ENCODE results near the gene TBC1D9.
A peak's percentile ranks its signal among the peaks of the same experiment; 100 is the strongest.

The TBC1D9 gene

DNA sequence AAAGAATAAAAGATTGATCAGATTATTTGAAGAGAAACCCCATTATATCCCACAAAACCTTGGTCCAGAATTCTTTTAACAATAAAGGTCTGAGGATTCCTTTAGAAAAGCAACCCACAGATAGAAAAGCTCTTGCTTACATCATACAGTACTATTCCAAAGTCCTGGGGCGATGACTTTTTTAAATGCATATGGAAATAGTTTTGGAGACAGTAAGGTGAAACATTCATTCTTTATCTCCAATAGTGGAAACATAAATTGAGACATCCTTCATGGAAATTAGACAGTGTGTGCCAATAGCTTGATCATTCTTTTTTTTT is 101.7 kb downstream of the TBC1D9 start:
- in situ Hi-C loops (cut with MboI; ENCODE audit: low sequenced_read_pairs), result no loop called here

DNA sequence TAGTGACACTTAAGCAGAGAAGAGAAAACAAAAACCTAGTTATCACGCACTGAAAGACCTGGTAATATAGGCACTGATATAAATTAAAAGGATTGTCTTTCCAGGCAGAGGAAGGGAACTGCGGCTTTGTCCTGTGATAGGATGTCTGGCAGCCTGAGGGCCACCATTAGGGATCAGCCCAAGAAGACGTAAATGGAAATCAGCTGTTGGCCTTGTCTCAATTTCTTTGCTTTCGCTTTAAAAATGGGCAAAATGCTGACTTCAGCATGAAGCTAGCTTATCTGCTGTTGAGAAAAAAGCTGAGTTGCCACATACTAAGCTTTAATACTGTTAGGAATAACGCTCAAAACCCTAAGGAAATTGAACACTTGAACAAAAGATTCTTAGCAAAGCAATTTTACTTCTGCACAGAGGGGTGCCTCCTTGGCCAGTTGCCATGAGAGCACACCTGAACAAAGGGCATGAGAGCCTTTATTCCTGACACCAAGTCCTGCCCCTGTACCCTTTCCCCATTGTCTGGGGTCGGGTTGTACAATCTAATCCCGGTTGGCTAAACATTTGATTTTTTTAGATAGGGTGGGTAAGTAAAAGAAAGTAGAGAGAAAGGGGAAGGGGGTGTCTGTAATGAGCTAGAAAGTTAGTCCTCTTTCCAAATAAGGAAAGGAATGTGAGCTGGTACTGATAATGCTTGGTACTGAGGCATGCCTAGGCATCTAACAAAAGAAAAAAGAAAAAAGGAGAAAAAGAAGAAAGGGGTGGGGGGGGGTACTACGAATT is 102.3 kb downstream of the TBC1D9 start:
- no peaks in the 10 kb centered on the region for H3K27me3 ChIP-seq (ENCODE audit: low read depth)
- no peak overlapping the region for H3K4me3 ChIP-seq
- DNase-seq (ENCODE audit: low spot score in 2 of 2), result peak; percentile 20 to 42
- no peaks in the 10 kb centered on the region for H3K9me3 ChIP-seq
- H3K4me1 ChIP-seq, result peaks cover 15% of the 10 kb centered on the region
- in situ Hi-C loops (cut with MboI; ENCODE audit: low sequenced_read_pairs), result no loop called here
- H3K36me3 ChIP-seq (replicated peaks), result peaks cover 45% of the 10 kb centered on the region

More for the DNA sequence above, 101.7 kb downstream of the TBC1D9 start:
- Histone ChIP-seq H3K4me3 (no peak overlapping the region), H3K36me3 (replicated peaks) (peaks cover 50% of the 10 kb centered on the region), H3K9me3 (no peaks in the 10 kb centered on the region), H3K4me1 (peaks cover 21% of the 10 kb centered on the region), H3K27me3 (ENCODE audit: low read depth) (no peaks in the 10 kb centered on the region)
- DNase-seq (ENCODE audit: low spot score in 2 of 2), result peak in 1 of 2 experiments; percentile 70

DNA sequence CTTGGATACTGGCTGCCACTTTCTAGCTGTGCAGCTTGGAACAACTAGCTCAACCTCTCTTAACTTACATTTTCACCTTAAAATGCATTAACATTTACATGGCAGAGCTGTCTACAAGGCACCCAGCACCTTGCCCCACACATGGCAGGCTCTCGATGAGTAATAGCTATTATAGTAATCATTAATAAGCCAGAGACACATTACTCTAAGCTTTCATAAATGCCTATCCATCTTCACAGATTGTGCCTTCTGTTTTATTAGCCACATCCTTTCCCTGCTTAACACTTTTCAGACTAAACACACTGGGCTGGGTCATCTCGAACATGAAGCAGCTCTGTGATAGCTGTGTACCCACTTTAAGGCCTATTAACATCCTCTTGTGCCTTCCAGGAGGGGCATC is 103.6 kb downstream of the TBC1D9 start:
- Histone ChIP-seq H3K36me3 (replicated peaks) (peaks cover 35% of the 10 kb centered on the region), H3K4me3 (no peak overlapping the region), H3K9me3 (no peaks in the 10 kb centered on the region), H3K4me1 (peaks cover 15% of the 10 kb centered on the region), H3K27me3 (ENCODE audit: low read depth) (no peaks in the 10 kb centered on the region)
- in situ Hi-C loops (cut with MboI; ENCODE audit: low sequenced_read_pairs), result no loop called here
- no peak for DNase-seq (ENCODE audit: low spot score in 2 of 2)

DNA sequence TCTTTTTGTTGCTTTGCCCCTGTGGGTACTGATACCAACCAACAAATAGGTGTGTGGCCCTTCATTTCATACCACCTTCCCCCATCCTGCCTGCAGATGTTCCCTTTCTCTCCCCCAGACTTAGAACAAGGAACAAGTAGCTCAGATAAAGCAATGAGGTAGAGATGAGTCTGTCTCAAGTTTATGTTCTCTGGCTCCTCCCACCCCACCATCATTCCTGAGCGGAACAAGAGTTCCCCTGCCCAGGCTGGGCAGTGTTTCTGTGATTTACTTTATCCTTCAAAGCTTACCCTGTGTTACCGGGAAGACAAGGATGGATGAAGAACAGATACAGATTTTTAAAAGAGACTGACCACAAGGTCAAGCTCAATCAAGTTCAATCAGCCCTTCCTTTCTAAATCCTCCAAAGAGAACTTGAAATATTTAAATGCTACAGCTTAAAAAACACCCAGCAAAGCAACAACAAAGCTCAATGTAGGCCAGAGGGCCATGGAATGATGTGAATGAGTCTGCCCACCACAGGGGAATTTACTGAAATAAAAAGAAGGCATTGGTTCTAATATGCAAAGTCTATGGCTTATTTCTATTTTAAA is 107.4 kb downstream of the TBC1D9 start:
- H3K27me3 ChIP-seq (ENCODE audit: low read depth), result no peaks in the 10 kb centered on the region
- H3K9me3 ChIP-seq, result no peaks in the 10 kb centered on the region
- no peak for DNase-seq (ENCODE audit: low spot score in 2 of 2)
- peaks cover 41% of the 10 kb centered on the region for H3K36me3 ChIP-seq (replicated peaks)
- no peak overlapping the region for H3K4me3 ChIP-seq
- peaks cover 5% of the 10 kb centered on the region for H3K4me1 ChIP-seq
- in situ Hi-C loops (cut with MboI; ENCODE audit: low sequenced_read_pairs), result no loop called here

DNA sequence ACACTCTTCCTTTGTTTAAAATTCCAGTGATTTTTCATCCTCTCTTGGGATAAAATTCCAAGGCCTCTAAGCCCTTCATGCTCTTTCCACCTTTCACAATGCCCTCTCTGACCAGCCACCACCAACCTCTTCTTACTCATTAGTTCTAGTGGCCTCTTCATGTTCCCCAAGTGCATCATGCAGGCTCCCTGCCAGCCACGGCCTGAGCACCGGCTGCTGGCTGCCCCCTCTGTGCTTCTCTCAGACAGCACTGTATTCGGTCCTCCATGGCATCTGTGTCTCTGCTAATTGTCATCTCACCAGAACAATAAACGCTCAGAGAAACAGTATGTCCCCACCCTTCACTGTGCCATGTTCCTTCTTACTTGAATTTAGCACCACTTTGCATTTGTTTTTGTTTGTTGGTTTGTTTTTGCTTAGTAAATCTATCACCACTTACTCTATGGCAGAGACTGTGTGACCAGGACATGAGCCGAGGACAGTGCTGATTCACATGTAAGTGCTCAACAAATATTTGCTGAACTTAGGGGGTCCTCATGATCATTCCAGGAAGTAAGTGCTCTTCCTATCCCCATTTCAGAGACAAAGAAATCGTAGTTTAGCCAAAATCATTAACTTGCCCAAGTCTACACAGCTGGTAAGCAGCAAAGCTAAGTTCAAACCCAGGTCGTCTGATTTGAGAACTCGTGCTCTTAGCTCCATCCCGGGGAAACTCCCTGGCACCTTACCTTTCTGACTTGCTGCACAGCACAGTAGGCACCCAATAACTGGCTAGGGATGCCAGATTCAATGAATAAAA is 110.4 kb downstream of the TBC1D9 start:
- Histone ChIP-seq H3K4me3 (no peak overlapping the region), H3K4me1 (no peaks in the 10 kb centered on the region), H3K36me3 (replicated peaks) (peaks cover 21% of the 10 kb centered on the region), H3K27me3 (ENCODE audit: low read depth) (no peaks in the 10 kb centered on the region), H3K9me3 (no peaks in the 10 kb centered on the region)
- in situ Hi-C loops (cut with MboI; ENCODE audit: low sequenced_read_pairs), result no loop called here
- no peak for DNase-seq (ENCODE audit: low spot score in 2 of 2)

DNA sequence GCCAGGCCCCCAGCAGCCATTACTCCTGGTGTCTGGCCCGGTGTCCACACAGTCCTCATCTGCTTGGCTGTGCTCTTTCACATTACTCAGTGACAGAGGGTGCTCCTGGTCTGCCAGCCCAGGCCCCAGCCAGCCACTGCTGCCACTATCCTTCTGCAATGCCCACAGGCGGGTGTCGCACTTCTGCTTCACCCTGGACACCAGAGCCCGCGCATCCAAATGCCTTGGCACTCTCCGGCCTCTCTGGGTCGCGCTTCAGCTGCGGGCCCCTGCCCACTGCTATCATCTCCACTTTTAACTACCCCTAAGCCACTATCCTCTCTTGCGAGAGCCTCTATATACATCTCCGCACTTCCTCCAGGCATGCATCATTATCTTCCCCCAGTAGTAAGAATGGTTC is 111.0 kb downstream of the TBC1D9 start:
- DNase-seq (ENCODE audit: low spot score in 2 of 2), result no peak
- in situ Hi-C loops (cut with MboI; ENCODE audit: low sequenced_read_pairs), result no loop called here

DNA sequence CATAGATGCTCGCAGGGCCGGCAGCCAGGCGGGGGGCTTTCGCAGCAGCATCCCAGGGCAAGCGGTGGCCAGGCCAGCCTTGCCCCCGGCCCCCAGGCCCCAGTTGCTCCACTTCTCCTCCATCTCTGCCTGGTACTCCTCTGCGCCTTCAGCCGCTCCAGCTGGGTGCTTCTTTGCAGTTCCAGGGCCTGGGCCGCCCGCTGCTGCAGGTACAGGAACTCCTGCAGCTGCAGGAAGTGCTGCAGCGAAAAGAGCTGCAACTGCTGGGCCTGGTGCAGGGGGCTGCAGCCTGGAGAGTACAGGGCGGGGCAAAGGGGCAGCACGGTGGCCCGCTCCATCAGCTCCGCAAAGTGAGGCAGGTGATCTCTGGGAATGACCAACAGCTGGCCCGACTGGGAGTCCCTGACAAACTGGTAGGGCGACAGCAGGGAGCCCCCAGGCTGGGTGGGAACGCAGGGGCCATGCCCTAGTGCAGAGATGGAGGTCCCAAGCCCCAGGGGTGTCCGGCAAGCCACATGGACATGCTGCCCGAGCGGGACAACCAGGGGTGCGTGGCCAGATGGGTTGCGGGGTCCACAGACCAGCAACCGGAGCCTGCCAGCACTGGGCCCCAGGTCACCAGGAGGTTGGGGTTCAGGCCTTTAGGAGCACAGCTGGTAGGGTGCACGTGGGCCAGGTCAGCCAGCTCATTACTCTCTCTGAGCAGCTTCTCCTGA is 111.6 kb downstream of the TBC1D9 start:
- in situ Hi-C loops (cut with MboI; ENCODE audit: low sequenced_read_pairs), result no loop called here
- no peaks in the 10 kb centered on the region for H3K4me1 ChIP-seq
- H3K27me3 ChIP-seq (ENCODE audit: low read depth), result no peaks in the 10 kb centered on the region
- H3K36me3 ChIP-seq (replicated peaks), result peaks cover 21% of the 10 kb centered on the region
- no peaks in the 10 kb centered on the region for H3K9me3 ChIP-seq
- H3K4me3 ChIP-seq, result no peak overlapping the region
- no peak for DNase-seq (ENCODE audit: low spot score in 2 of 2)

More for the DNA sequence above, 111.0 kb downstream of the TBC1D9 start:
- no peaks in the 10 kb centered on the region for H3K4me1 ChIP-seq
- H3K36me3 ChIP-seq (replicated peaks), result peaks cover 21% of the 10 kb centered on the region
- H3K9me3 ChIP-seq, result no peaks in the 10 kb centered on the region
- no peaks in the 10 kb centered on the region for H3K27me3 ChIP-seq (ENCODE audit: low read depth)
- H3K4me3 ChIP-seq, result no peak overlapping the region

DNA sequence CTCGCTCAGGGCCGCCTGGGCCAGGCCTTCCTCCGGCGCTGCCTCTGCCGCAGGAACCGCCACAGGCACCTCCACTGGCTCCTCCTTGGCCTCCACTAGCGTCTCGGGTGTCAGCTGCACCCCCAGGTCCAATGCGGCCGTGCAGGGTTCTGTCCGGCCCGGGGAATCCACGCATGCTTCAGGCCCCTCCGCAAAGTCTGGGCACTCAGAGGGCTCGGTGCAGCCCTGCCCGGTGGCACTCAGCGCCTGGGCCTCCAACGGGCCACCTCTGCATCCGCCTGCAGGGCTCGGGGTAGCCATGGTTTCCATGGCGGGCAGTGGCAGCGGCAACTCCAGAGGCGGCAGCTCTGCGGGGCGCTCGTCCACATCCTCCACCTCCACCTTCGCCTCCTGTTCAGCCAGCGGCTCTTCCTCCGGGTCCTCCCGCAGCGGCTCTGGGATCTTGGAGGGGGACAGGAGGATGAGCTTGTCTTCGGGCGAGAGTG is 112.6 kb downstream of the TBC1D9 start:
- Histone ChIP-seq H3K36me3 (replicated peaks) (peaks cover 31% of the 10 kb centered on the region), H3K27me3 (ENCODE audit: low read depth) (no peaks in the 10 kb centered on the region), H3K4me1 (no peaks in the 10 kb centered on the region), H3K4me3 (no peak overlapping the region), H3K9me3 (no peaks in the 10 kb centered on the region)
- in situ Hi-C loops (cut with MboI; ENCODE audit: low sequenced_read_pairs), result no loop called here
- no peak for DNase-seq (ENCODE audit: low spot score in 2 of 2)

DNA sequence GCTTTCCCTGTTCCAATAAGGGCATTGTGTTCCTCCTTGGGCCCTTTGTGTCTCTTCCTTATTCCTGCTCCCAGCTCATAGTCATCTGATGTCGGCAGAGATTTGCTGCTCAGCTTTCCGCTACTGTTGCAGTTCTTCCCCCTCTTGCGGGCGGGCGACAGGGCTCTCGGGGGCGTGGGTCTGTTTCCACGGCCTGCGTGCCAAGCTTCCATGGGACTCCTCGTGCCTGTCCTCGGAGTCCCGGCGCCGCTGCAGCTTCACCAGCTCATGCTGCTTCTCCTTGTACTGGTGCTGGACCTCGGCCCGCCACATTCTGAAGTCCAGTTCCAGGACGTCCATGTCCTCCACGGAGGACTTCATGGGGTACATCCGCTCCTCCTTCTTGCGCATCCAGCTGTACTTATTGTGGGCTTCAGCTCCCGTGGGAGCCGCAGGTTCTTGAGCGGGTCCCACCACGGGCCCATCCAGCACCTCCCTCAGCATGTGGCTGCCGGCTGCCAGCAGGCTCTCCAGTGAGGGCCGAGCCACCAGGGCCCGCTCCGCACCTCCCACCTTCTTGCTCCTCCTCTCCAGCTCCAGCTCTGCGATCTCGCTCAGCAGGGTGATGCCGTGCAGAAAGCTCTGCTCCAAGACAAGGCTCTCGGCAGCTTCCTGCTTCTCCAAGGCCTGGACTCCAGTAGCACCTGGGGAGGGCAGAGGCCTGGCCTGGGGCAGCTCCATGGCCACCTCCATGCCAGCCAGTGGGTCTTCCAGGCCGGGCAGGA is 113.3 kb downstream of the TBC1D9 start:
- H3K36me3 ChIP-seq (replicated peaks), result peaks cover 33% of the 10 kb centered on the region
- H3K27me3 ChIP-seq (ENCODE audit: low read depth), result no peaks in the 10 kb centered on the region
- no peak overlapping the region for H3K4me3 ChIP-seq
- H3K9me3 ChIP-seq, result no peaks in the 10 kb centered on the region
- no peaks in the 10 kb centered on the region for H3K4me1 ChIP-seq
- in situ Hi-C loops (cut with MboI; ENCODE audit: low sequenced_read_pairs), result no loop called here
- no peak for DNase-seq (ENCODE audit: low spot score in 2 of 2)

DNA sequence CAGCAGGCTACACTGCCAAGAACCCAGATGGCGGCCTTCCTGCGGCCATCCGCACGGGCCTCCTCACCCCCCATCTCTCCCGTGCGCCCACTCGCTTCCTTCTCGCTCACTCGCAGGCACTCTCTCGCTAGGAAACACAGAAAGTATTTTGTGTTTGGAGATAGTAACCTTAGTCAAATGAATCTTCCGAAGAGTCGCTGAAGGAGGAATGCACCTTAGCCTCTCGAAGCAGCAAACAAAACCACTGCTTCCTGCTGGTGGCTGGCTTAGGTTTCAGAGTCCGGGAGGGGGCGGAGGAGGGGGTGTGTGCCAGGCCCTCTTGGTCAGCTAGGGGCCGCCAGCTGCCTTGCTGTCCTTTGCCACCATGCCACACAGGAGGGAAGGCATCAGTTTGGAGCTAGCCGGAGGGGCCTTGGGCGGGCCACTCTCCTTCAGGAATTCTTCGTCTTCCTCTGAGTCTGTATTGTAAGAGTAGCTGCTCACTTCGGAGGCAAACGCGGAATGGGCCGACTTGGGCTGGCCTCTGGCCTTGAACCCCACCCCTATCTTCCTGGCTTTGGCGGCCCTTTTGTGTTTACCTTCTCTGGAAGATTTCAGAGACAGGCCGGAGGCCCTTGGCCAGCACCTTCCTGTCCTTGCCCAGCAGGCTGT is 114.3 kb downstream of the TBC1D9 start:
- Histone ChIP-seq H3K4me1 (no peaks in the 10 kb centered on the region), H3K4me3 (no peak overlapping the region), H3K27me3 (ENCODE audit: low read depth) (no peaks in the 10 kb centered on the region), H3K9me3 (no peaks in the 10 kb centered on the region), H3K36me3 (replicated peaks) (peaks cover 34% of the 10 kb centered on the region)
- in situ Hi-C loops (cut with MboI; ENCODE audit: low sequenced_read_pairs), result no loop called here
- DNase-seq (ENCODE audit: low spot score in 2 of 2), result no peak

DNA sequence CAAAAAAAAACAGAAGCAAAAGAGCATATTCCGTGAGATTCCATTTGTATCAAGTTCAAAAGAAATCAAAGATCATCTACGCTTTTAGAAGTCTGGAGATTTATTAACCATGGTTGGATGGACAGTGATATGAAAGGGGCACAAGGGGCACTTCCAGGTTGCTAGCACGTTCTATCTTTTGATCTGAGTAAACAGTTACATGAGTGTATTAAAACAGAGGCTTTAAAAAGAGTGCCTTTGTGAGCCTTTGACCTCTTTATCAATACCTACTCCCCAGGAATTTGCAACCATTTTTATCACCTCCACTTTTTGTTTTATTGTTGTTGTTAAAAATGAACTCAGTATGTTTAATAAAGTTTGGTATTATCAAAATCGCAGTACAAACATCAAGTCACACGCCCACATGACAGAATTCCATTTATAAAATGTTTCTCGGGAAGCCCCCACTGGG is 115.1 kb downstream of the TBC1D9 start:
- H3K4me3 ChIP-seq, result no peak overlapping the region
- peaks cover 30% of the 10 kb centered on the region for H3K36me3 ChIP-seq (replicated peaks)
- in situ Hi-C loops (cut with MboI; ENCODE audit: low sequenced_read_pairs), result no loop called here
- H3K9me3 ChIP-seq, result no peaks in the 10 kb centered on the region
- H3K27me3 ChIP-seq (ENCODE audit: low read depth), result no peaks in the 10 kb centered on the region
- peaks cover 1% of the 10 kb centered on the region for H3K4me1 ChIP-seq
- DNase-seq (ENCODE audit: low spot score in 2 of 2), result no peak

DNA sequence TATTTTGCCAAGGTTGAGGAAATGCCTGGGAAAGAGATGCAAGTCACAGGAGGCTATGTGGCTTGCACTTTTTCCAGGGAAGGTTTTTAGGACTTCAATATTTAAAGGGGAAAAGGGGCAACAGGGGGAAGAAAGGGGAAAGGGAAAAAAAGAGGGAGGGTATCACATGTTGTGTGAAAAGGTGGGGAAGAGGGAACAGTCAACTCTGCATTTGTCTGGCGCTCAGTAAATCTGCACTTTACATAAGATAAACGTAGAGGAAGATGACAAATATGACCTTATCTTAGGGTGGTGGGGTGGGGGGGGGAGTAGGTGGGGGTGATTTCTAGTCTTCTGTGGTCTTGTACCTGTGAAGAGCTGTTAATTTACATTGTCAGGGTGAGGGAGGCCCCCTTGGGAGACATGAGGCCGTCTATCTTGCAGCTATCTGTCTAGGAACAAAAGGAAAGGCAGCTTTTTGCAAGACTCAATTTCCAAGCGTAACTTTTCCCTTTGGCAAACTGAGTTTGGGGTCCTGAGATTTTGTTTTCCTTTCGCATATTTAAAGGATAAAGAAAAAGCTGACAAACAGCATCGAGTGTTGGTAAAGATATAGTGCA is 115.9 kb downstream of the TBC1D9 start:
- in situ Hi-C loops (cut with MboI; ENCODE audit: low sequenced_read_pairs), result no loop called here
- Histone ChIP-seq H3K4me1 (peaks cover 10% of the 10 kb centered on the region), H3K4me3 (no peak overlapping the region), H3K27me3 (ENCODE audit: low read depth) (no peaks in the 10 kb centered on the region), H3K9me3 (no peaks in the 10 kb centered on the region), H3K36me3 (replicated peaks) (peaks cover 27% of the 10 kb centered on the region)
- DNase-seq (ENCODE audit: low spot score in 2 of 2), result no peak
